ENCODE measurements around the gene BDNF. TPM values are rescaled to one million over a fixed set of nuclear protein-coding genes. Genes with fewer than 3 reads are reported as not detected.
A peak's percentile ranks its signal among the peaks of the same experiment; 100 is the strongest.

BDNF gene
- total RNA-seq, 1 experiment from 2014 or later, result 6.3 TPM

DNA sequence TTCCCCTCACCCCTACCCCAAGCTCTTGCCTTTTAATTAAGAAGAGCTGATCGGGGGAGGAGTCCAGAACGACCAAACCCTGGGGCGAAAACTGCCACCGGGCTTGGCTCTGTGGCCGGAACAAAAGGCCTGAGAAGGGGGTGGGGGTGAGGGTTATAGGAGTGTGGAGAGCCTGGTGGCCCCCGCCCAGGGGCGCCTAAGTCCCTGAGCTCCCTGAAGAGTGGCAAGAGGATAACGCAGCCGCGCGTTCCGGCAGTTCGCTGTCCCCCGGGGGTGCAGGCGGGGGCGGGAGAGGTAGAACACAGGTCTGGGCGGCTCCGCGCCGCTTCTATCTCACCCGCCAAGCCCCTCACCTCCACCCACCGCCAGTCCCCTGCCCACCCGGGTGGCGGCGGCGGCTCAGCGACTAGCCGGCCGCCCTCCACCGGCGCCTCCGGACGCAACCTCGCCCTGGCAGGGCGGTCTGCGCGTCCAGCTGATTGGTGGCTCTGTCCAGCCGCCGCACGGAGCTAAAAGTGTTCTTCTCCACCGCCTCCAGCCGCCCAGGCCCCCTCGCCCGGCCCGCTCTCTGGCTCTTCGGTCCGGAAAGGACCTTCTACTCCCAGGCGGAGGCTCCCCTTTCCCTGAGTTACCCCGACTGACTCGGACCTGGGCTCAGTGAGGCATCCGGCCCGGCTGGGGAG is 18.7 kb upstream of the BDNF start:
- POLR2A ChIA-PET, result interaction anchor here (0.6 to 5.2 kb wide), 23 partner anchors 8 to 1132 kb away, joined by 3 to 73 read pairs (median 3); partner anchors contain the start of genes BDNF, KIF18A and METTL15
- Mint-ChIP-seq H3K27ac (ENCODE audit: low read depth, unreplicated experiment) (peak overlapping the region; percentile 89), H3K27me3 (ENCODE audit: insufficient read depth, unreplicated experiment) (peaks cover 15% of the 10 kb centered on the region), H3K4me3 (ENCODE audit: unreplicated experiment) (peak overlapping the region; percentile 81), H3K4me1 (ENCODE audit: insufficient read depth, unreplicated experiment) (peaks cover 14% of the 10 kb centered on the region), H3K36me3 (ENCODE audit: insufficient read depth, unreplicated experiment) (no peaks in the 10 kb centered on the region), H3K9me3 (ENCODE audit: unreplicated experiment) (no peaks in the 10 kb centered on the region)
- TSS peak; percentile 95 for BruUV-seq (replicated peaks)
- CTCF ChIA-PET, result interaction anchor here (0.5 to 5.9 kb wide), 18 partner anchors 9 to 814 kb away, joined by 3 to 90 read pairs (median 3); partner anchors contain the start of genes BDNF, KIF18A and METTL15
- TF ChIP-seq, protein P1, sequence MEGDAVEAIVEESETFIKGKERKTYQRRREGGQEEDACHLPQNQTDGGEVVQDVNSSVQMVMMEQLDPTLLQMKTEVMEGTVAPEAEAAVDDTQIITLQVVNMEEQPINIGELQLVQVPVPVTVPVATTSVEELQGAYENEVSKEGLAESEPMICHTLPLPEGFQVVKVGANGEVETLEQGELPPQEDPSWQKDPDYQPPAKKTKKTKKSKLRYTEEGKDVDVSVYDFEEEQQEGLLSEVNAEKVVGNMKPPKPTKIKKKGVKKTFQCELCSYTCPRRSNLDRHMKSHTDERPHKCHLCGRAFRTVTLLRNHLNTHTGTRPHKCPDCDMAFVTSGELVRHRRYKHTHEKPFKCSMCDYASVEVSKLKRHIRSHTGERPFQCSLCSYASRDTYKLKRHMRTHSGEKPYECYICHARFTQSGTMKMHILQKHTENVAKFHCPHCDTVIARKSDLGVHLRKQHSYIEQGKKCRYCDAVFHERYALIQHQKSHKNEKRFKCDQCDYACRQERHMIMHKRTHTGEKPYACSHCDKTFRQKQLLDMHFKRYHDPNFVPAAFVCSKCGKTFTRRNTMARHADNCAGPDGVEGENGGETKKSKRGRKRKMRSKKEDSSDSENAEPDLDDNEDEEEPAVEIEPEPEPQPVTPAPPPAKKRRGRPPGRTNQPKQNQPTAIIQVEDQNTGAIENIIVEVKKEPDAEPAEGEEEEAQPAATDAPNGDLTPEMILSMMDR (IDR thresholded peaks at IDR 0.05; ENCODE audit: unreplicated experiment), result no peak
- peak; percentile 55 for DNase-seq (ENCODE audit: unreplicated experiment)
- intact Hi-C loops (cut with micrococcal nuclease), result loop anchor here (1.0 to 10.0 kb wide), 6 partner anchors 116 to 1438 kb away; partner anchors contain the start of genes KIF18A and METTL15

DNA sequence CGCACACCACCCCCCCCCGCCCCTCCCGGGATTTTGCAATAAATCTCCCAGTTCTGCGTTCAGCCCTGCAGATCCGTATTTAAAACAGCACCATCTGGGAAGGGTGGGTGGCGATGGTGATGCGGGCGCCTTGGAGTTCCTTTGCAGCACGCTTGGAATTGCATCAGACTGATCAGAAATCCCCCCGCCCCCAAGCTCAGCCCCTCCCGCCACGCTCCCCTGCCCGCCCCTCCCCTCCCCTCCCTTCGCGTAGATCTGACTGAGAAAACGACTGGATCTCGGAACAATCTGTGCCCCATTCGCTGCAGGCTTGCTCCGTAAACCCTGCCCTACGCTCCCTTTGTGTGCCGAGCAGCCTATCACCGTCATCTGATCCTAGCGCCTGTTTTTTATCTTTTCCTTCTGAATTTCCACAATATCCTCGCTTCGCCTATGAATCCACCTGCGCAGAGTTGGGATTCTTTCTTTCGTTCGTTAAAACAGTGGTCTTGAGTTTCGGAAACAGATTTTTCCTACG is 18.1 kb upstream of the BDNF start:
- ChIA-PET CTCF (interaction anchor here (0.5 to 5.9 kb wide), 15 partner anchors 9 to 814 kb away, joined by 3 to 90 read pairs (median 3); partner anchors contain the start of genes BDNF, KIF18A and METTL15), POLR2A (interaction anchor here (0.6 to 5.2 kb wide), 21 partner anchors 9 to 1561 kb away, joined by 3 to 73 read pairs (median 3); partner anchors contain the start of genes BDNF, KIF18A and METTL15)
- peaks cover 14% of the 10 kb centered on the region for H3K4me1 Mint-ChIP-seq (ENCODE audit: insufficient read depth, unreplicated experiment)
- no peaks in the 10 kb centered on the region for H3K36me3 Mint-ChIP-seq (ENCODE audit: insufficient read depth, unreplicated experiment)
- H3K9me3 Mint-ChIP-seq (ENCODE audit: unreplicated experiment), result no peaks in the 10 kb centered on the region
- peak overlapping the region; percentile 89 for H3K27ac Mint-ChIP-seq (ENCODE audit: low read depth, unreplicated experiment)
- peak overlapping the region; percentile 81 for H3K4me3 Mint-ChIP-seq (ENCODE audit: unreplicated experiment)
- peak; percentile 89 for DNase-seq (ENCODE audit: unreplicated experiment)
- intact Hi-C loops (cut with micrococcal nuclease), result loop anchor here (1.0 to 10.0 kb wide), 6 partner anchors 116 to 1439 kb away; partner anchors contain the start of genes KIF18A and METTL15
- TF ChIP-seq, protein P1 (IDR thresholded peaks at IDR 0.05; ENCODE audit: unreplicated experiment), result no peak
- BruUV-seq (replicated peaks), result no TSS peak
- H3K27me3 Mint-ChIP-seq (ENCODE audit: insufficient read depth, unreplicated experiment), result peaks cover 9% of the 10 kb centered on the region

DNA sequence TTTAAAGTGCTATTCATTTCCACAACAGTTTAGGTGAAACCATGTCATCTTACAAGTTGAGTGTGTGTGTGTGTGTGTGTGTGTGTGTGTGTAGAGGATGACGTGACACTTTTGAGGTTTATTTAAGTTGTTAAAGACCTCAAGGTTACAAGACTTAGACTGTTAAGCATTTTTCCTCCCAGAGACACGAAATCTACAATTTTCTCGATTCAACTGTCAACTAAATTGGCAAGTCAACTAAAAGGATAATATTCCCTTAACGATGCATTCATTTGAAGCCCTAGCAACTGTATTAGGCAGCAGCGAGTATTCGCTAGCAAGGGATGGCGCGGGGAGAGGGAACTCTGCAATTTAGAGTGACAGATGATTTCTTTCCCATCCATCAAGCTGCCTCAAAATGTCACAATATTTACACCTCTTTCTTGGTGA is 17.6 kb upstream of the BDNF start:
- no TSS peak for BruUV-seq (replicated peaks)
- H3K4me3 Mint-ChIP-seq (ENCODE audit: unreplicated experiment), result peak overlapping the region; percentile 81
- TF ChIP-seq, protein P1 (IDR thresholded peaks at IDR 0.05; ENCODE audit: unreplicated experiment), result no peak
- no peak for DNase-seq (ENCODE audit: unreplicated experiment)
- POLR2A ChIA-PET, result interaction anchor here (0.6 to 5.2 kb wide), 12 partner anchors 8 to 1658 kb away, joined by 3 to 73 read pairs (median 3); partner anchors contain the start of genes BDNF, KIF18A and METTL15
- H3K27ac Mint-ChIP-seq (ENCODE audit: low read depth, unreplicated experiment), result peak overlapping the region; percentile 89
- intact Hi-C loops (cut with micrococcal nuclease), result loop anchor here (1.0 to 10.0 kb wide), 6 partner anchors 117 to 1439 kb away; partner anchors contain the start of genes KIF18A and METTL15
- peaks cover 14% of the 10 kb centered on the region for H3K4me1 Mint-ChIP-seq (ENCODE audit: insufficient read depth, unreplicated experiment)
- peaks cover 3% of the 10 kb centered on the region for H3K27me3 Mint-ChIP-seq (ENCODE audit: insufficient read depth, unreplicated experiment)
- no peaks in the 10 kb centered on the region for H3K9me3 Mint-ChIP-seq (ENCODE audit: unreplicated experiment)
- no peaks in the 10 kb centered on the region for H3K36me3 Mint-ChIP-seq (ENCODE audit: insufficient read depth, unreplicated experiment)
- CTCF ChIA-PET, result interaction anchor here (0.6 to 5.9 kb wide), 15 partner anchors 9 to 1443 kb away, joined by 3 to 90 read pairs (median 5); partner anchors contain the start of genes BDNF, KIF18A and METTL15
